Hematopoietic multipotent progenitor cell treated with erythropoietin and hydrocortisone succinate and interleukin-3 and kit ligand, for 6 days (in vitro differentiated cells): Measurements from ENCODE around the gene PITPNM1.

Experiments
- DNase-seq: peaks from one replicate; pipeline ENCODE4 v3.0.0-alpha.2; 2015

Gene PITPNM1

DNA sequence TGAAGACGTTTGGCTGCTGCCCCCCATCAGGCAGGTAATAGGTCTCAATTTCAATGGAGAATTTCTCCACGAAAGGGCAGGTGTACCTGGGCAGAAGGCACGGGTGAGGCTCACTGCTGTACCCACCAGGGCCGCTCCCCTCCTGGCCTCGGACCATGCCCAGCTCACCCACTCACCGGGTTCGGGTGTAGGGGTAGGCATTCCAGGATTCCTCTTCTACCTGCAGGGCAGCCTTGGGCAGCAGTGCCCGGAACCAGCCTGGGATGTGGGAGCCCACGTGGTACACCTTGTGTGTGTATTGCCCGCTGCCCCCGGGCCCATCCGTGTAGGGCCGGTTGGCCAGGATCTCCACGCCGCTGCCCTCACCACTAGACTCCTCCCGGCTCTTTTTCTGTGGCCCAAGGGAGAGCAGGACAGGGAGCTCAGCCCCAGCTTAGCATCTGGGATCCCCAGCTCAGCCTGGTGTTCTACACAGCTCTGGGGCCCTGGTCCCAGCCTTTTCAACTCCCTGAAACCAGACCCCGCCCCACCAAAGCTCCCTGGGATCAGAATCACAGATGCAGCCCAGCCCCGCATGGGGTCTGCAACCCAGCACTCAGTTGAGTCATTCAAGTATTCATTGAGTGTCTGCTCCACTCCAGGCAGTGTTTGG is 2.7 kb downstream of the PITPNM1 start:
- DNase-seq = no peak

DNA sequence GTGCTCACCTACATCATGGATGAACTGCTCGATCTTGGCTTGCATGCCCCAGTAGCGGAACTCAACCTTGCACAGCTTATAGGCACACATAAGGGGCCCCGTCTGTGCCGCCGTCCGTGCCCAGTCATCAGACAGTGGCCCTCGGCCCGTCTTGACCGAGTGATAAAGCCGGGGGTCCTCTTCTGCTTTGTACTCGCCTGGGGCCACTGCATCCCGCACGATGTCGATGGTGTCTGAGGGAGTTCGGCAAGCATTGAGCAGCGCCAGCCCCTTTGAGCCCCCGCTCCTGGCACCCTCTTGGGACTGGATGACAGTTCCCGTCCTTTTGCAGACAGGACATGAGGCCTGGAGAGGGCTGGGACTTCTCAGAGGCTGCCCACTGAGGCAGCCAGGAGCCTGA is 3.3 kb downstream of the PITPNM1 start:
- DNase-seq = no peak

DNA sequence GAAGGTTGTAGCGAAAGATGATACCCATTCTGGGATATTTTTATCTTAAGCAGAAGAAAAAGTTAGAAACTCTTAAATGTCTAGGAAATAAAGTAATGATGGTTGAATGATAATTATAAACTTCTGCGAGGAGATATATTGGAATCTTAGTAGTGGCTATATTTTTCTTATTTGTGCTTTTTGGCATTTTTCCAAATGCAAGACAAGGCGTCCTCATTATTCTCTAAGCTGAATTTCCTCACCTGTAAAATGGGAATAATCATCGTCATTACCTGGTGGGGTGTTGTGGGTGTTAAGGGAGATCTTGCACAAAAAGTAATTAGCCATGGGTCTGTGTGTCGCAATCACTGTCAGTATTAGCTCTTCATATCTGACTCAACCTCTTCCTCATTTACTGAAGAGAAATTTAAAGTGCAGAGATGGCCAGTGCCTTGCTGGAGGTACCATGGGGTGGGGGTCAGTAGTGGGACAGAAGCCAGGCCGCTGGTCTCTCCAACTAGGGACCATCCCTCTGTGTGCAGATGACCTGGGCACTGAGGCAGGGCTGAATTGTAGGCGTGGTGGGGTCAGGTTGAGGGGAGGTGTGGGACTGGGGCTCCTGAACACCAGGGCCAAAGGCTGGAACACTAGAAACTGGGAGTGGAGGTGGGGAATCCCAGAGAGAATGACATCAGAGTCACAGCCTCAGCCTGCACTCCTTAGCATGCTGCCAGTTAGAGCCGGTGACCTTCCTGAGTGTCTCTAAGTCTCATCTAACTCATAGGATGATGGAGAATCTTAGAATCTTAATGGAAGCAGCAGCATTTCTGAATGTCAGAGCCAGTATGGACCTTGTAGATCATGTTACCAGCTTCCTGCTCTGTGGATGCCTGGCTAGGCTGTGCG is 4.1 kb downstream of the PITPNM1 start:
- peak; percentile 57 for DNase-seq

DNA sequence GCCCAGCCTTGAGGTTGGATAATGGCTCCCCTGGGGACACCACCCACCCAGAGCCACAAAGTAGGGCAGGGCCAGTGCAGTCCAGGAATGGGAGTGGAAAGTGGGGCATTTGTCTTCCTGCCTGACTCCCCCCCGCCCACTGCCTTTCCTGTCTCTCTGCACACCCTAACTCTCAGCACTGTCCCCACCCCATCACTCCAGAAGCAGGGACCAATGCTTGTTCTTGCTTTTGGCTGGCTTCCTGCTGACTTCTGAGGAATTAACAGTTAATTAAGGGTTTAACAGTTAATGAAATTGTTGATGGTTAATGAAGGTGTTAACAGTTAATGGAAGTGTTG is 4.7 kb downstream of the PITPNM1 start:
- DNase-seq = no peak

DNA sequence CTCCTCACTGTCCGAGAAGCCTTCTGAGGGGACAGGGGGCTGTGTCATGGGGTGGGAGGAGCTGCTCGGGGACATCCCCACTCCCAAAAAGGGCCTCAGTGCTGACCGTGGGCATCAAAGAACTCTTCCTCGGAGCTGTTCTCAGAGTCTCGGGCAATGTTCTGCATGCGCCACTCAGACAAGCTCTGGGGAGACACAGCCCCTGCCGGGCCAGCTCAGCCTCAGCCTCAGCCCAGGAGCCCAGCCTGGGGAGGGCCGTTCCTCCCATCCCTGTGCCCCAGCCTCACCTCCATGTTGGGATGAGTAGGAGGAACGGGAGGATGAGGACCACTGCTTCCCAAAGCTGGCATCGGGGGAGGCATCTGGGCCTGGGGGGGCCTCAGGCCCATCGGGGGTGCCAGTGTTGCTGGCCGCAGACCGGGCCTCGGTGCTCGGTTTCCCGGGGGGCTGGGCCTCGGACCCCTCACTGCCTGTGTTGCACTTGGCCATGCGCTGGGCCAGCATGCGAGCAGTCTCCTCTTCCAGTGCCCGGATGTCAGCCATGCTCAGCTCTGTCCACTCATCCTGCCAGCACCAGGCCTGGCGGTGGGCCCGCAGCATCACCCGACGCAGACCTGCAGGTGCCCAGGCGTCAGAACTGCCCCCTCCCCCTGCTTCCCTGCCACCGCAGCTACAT is 5.2 kb downstream of the PITPNM1 start:
- no peak for DNase-seq

DNA sequence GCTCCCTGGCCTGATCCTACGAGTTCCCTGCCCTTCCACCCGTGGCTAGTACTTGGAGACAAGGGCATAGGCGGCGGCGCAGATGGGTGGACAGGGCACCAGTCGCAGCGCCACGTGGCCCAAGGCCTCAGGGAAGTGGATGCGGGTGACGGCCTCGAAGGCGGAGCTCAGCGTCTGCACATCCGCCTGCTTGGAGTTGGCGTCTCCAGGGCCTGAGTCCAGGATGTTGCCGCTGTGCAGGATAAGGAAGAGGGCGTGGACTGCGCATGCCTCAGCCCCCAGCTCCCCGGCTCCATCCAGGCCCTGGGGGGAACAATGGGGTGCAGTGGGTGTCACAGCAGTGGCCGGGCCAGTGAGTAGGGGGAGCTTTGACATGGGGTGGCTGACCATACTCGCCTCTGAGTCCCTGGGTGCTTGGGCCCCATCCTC is 6.6 kb downstream of the PITPNM1 start:
- DNase-seq = no peak

DNA sequence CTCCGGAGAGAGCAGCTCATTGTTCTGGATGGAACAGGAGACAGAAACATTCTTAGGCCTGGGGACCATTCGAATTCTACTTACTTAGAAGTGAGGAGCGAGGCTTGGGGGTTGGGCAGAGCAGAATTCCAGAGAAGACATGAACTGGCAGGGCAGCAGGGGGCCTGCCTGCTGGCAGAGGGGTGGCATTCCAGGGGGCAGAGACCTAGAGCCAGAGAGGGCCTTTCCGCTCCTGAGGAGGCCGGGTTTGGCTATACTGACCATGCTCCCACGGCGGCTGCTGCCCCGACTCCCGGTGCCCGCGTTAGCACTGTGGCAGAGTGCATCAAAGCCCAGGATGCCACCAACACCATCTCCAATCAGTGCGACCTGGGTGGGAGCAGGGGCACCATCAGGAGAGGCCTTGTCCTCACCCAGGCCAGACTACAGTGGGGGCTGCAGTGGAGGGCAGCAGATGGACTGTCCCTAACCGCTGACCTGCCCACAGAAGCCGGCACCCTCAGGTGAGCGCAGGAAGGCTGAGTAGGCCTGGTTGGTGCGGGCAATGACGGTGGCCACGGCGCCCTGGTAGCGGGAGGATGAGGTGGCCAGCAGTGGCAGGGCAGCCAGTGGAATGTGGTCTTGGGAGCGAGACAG is 7.4 kb downstream of the PITPNM1 start:
- DNase-seq = no peak

DNA sequence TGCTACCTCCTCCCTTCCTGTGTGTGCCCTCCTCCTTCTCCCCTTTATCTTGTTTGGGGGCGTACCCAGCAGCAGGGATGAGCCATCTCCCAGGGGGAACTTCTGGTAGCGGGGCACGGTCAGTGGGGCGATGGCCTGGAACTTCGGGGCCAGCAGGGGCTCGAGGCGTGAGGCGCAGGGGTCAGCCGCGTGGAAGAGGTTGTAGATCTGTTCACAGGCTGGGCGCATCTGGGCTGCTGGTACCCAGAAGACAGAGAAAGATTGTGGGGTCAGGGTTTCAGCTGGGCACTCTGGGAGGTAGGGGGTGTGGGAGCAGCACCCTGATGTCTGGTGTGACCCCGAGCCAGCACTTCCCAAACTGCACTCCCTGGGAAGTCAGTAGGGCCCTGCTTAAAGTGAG is 9.1 kb downstream of the PITPNM1 start:
- DNase-seq = no peak

DNA sequence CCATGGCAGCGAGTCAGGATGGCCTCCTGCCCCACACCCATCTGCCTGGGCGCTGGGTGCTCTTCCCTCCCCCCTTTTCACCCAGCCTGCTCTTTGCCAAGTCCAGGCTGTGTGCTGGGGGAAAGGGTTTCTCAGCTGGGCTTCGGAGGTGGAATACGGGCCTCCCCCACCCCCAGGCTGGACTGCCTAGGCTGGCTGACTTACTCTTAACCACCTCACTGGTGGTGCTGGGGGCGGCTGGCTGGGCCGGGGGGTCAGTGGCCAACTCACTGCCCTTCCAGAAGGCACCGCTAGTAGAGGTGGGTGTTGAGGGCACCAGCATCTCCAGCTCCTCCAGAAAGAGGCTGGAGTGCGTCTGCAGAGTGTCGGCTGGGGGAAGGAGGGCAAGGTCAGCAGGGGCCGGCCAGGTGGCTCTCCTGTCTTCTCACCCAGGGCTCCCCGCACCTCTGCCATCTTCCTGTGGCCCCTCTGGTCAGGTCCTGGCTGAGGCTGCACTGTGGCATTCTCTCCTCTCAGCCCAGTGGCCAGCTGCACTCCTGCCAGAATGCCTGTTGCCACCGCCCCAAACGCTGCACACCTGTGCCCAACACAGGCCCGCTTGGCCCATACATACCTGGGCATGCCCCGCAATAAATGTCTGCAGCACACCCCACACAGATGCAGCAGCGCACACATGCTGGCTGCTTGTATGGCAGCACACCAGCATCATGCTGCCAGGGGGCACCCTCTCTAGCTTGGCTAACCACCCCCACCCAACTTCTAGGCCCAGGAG is 9.7 kb downstream of the PITPNM1 start:
- no peak for DNase-seq

DNA sequence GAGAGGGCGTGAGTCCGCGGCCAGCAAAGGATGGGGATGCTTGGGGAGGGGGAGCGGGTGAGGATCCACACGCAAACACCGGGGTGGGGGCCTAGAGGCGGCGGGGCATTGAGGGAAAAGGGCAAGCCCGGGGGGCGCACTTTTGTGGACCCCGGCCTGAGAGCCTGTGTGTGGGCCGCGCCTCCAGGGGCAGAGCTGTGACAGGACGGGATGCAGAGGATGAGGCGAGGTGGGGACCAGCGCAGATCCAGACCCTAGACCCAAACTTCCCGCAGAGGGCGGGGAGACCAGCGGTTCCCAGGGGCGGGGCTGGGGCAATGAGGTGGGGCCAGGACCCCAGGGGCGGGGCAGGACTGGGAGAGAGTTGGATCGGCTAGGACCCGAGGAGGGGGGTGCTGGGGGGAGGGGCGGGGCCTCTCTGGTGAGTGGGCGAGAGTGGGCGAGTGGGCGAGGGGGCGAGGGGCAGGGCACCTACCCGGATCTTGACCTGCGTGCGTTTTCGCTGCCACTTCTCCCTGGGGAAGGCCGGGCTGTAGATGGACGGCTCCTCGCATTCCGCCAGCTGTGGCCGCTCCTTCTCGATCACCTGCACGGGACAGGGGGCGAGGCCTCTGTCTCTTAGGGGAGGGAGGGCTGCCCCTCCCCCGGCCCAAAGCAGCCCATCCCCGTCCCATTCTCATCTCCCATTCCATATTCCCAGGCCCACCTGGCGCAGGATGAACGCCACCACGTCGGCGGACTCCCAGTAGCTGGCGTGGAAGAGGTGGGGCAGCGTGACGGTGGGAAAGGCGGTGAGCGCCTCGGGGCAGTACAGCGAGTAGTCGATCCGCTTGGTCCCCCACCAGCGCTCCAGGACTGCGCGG is 10.6 kb downstream of the PITPNM1 start:
- DNase-seq = no peak

DNA sequence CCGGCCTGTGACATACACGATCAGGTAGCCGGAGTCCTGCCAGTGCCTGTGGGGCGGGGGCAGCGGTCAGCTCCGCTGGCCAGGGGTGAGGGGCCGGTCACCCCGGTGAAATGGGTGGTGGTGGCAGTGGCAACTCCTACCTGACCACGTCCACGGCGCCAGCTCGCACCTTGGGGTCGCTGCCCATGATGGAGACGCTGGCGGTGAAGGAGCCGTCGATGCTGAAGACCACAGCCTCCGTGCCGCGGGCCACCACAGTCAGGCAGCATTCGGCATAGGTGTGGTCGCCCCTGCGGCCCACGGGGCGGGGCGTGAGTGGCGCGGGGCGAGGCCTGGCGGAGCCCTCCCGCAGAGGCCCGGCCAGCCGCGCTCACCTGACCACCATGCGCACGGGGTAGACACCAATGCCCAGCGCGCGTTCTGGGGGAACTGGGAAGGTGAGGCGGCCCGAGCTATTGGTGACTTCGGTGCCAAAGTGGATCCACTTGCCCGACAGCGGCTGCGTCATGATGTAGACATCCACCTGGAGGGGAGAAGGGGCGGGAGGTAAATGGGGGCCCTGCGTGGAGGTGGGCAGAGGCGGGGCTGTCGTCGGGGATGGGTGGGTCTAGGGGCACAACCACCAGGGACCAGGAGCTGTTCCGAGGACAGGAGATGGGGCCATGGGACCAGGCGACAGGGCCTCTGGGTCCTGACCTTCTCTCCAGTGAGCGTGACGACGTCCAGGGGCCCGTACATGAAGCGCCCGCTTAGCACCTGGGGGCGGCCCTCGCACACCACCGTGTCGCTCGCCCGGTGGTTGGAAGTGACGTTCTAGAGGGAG is 11.4 kb downstream of the PITPNM1 start:
- DNase-seq = no peak

DNA sequence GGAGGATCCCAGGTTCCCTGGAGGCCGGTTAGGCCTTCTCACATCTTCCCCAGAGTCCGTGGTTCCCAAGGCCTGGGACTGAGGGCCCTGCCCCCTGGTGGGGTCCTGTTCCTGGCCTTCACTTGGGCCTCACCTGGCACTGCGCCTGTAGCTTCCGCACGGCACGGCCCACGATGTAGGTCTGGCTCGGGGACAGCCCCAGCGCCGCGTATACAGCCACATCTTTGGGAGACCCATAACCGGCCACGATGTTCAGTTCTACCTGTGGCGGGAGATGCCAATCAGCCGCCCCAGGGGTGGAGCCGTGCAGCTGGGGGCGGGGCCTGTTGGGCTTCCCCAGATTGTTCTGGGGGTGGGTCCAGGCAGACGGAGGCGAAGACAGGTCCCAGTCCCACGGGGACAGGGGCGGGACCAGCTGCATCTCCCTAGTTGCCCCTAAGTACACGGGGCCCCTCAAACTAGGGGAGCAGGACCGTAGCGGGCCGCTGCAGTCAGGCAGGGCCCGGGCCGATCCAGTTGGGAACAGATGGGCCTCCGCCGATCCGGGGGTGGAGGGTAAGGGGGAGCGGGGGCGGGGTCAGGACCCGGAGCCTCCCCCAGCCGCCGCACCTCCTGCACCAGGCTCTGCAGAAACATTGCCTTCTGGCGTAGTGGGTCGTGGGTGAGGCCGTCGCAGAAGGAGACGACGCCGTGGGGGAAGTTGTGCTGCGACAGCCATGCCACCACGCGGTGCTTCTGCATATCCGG is 12.2 kb downstream of the PITPNM1 start:
- no peak for DNase-seq

DNA sequence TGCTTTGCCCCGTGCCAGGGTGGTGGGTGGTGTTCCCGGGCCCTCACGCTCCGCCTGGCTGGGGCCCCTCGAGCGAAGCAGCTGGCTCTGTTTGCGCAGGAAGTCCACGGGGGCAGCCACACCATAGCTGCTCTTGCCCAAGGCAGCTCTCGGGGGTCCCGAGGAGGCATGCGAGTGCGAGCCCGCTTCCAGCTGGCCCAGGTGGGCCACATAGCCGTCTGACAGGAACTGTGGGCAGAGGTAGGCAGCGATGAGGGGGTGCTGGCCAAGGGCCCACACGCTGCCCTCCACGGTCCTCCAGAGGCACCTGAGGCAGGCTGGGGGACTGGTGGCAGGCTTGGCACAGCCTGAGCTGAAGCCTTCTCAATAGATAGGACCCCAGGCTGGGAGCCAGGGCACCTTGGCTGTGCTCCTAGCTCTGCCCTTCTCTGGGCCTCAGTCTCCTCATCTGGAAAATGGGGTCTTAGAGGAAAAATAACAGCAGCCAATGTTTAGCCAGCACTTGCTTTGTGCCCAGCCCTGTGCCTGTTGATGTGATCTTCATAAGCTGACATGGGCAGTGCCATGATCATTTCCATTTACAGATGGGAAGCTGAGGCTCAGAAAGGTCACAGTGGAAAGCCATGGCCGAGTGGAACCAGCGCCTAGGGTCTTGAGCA is 13.0 kb downstream of the PITPNM1 start:
- no peak for DNase-seq

DNA sequence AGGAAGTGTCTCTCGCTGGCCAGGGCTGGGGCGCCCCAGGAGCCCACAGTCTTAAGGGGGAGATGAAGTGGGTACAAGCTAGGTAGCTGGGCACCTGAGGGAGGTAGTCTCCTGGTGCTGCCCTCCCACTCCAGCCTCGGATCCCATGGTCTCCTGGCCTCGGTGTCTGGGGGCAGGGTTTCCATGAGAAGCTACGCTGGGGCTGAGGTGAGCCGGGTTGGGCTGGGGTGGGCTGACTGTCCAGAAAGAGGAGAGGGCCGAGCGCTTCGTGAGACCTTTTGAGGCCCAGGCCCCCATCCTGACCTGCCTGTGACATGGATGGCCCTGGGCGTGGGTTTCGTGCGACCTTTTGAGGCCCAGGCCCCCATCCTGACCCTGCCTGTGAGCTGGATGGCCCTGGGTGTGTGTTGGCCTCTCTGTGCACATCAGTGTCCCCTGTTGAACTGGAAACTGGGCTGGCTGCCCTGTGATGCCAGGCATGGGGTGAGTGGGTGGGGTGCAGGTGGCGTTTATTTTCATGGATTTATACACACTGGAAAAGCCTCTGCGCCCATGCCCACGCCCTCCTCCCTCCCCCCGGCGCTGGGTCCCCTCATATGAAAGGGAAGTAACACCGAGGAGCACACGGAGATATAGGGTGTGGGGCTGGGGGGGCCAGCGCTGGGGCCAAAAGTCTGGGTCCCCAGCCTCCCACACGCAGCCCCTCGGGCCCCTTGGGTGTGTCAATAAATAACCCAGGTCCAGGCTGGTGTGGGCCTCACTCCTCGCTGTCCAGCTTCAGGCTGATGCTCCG is 13.7 kb downstream of the PITPNM1 start:
- no peak for DNase-seq

DNA sequence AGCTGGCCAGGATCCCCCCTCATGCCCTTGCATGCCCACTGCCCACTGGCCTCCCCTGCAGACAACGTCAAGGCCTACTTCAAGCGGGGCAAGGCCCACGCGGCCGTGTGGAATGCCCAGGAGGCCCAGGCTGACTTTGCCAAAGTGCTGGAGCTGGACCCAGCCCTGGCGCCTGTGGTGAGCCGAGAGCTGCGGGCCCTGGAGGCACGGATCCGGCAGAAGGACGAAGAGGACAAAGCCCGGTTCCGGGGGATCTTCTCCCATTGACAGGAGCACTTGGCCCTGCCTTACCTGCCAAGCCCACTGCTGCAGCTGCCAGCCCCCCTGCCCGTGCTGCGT is 14.5 kb downstream of the PITPNM1 start:
- DNase-seq = no peak

DNA sequence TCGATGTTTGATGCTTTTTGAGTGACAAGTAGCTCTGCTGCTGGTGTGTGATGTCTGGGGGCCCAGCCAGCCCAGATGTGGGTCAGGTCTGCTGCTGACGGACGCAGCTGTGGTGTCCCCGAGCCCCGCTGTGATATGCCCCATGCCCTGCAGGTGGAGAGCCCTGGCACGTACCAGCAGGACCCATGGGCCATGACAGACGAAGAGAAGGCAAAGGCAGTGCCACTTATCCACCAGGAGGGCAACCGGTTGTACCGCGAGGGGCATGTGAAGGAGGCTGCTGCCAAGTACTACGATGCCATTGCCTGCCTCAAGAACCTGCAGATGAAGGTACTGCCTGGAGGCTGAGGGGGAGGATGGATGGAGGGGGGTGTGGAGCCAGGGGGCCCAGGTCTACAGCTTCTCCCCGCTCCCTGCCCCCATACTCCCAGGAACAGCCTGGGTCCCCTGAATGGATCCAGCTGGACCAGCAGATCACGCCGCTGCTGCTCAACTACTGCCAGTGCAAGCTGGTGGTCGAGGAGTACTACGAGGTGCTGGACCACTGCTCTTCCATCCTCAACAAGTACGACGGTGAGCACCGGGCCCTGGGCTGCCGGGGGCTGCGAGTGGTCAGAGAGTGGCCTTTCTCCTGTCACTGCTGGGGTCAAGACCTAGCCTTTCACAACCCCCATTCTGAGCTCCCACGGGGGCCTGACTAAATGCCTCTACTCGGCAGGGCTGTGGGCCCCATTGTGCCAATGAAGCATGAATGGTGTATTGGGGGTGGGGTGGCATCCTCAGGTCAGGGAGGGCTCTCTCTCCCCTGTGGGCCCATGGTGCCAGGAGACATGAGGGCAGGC is 15.1 kb downstream of the PITPNM1 start:
- no peak for DNase-seq

DNA sequence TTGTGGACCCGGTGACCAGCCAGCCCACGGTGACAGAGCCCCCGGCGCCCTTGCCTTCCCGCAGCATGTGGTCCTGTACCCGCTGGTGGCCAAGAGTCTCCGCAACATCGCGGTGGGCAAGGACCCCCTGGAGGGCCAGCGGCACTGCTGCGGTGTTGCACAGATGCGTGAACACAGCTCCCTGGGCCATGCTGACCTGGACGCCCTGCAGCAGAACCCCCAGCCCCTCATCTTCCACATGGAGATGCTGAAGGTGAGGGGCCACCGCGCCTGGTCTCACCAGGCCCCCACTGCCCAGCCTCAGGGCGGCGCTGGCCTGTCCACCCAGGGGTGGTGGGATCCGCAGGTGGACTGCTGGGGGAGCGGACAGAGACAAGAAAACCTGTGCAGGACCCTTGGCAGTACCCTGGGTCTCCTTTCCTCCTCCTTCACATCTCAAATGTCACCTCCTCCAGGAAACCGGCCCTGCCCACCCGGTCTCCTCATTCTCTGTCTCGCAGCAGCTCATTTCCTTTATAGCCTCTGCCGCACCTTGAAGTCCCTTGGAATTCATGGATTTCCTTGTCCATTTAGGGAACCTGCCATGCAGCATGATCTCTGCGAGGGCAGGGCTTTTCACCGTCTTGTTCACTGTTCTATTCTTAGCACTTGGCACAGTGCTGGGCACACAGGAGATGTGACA is 15.8 kb downstream of the PITPNM1 start:
- DNase-seq = no peak
